HepG2 (cell line): ENCODE data around the gene RDH16. TPM values are rescaled to one million over a fixed set of nuclear protein-coding genes. Genes with fewer than 3 reads are reported as not detected.

Source experiments
- ATAC-seq: fragments of 200-7000 bp; cut with Tn5 transposase; 3 replicates; pipeline ENCODE4 v1.9.1; 2020; ENCODE audit warnings: mild to moderate bottlenecking, moderate library complexity
- BruUV-seq: library from RNA; stranded (reverse); fragments of 400-500 nt; replicated peaks from 2 replicates; lab custom pipeline; 2021; lab: Mats Ljungman, UMichigan
- CTCF ChIA-PET: fragments of 300-600 bp; formaldehyde crosslinking; extraction: SDS; loops from one replicate; lab custom pipeline; 2021; ENCODE audit warnings: low total read pairs, inconsistent platforms, low intra/inter-chr PET ratio; lab: Yijun Ruan, JAX
- POLR2A ChIA-PET: fragments of 350-600 bp; sonication (Branson Sonifier 250); formaldehyde crosslinking; loops from one replicate; lab custom pipeline; 2020; ENCODE audit warnings: antibody characterized with exemption, inconsistent platforms; lab: Yijun Ruan, JAX
- DNase-seq: peaks from one replicate; pipeline ENCODE4 v3.0.0-alpha.2; 2015; ENCODE audit warnings: low spot score
- FAIRE-seq: peaks from 3 replicates; lab custom pipeline; 2011; peaks lifted over from hg19 to GRCh38; lab: Jason Lieb, UNC
- H2AFZ ChIP-seq: one replicate; pipeline ENCODE4 v1.6.1; 2011; ENCODE audit warnings: low read length, inconsistent platforms
- H3K27ac ChIP-seq: fragments of 300-600 bp; 3 replicates; pipeline ENCODE4 v1.8.0; 2011; ENCODE audit warnings: mixed run types, mild to moderate bottlenecking, mixed read lengths, low read length, inconsistent platforms; ENCODE audit not compliant: insufficient read depth; ENCODE audit errors: extremely low read length
- H3K27me3 ChIP-seq, 2 experiments: fragments of 200-600 bp in 1 of 2; 2 replicates in 1 of 2; 3 replicates in 1 of 2; pipeline versions ENCODE4 v1.6.0 to v1.8.0; 2011; ENCODE audit warnings: low read length in 2 of 2, mild to moderate bottlenecking in 2 of 2, moderate library complexity in 2 of 2, inconsistent platforms in 1 of 2; ENCODE audit not compliant: insufficient read depth in 2 of 2, control insufficient read depth in 1 of 2
- H3K36me3 ChIP-seq, 2 experiments: fragments of 200-600 bp in 1 of 2; replicated peaks in 1 of 2; 2 replicates in 1 of 2; 3 replicates in 1 of 2; pipeline versions ENCODE4 v1.5.1 to v1.8.0; 2011; ENCODE audit warnings: low read length in 2 of 2, inconsistent platforms in 1 of 2; ENCODE audit not compliant: insufficient read depth in 2 of 2, control insufficient read depth in 1 of 2
- H3K4me1 ChIP-seq: 2 replicates; pipeline ENCODE4 v1.5.1; 2012; ENCODE audit warnings: low read length, inconsistent platforms; ENCODE audit not compliant: insufficient read depth
- H3K4me2 ChIP-seq: 2 replicates; pipeline ENCODE4 v1.6.0; 2011; ENCODE audit warnings: low read depth, low read length, inconsistent platforms
- H3K4me3 ChIP-seq, 3 experiments: fragments of 200-600 bp in 1 of 3; sonication (generic), shearing (Covaris generic) in 1 of 3; replicated peaks in 1 of 3; 2 replicates each; pipeline ENCODE4 v1.5.1; 2011 to 2016; ENCODE audit warnings: low read length in 3 of 3, inconsistent platforms in 2 of 3, low read depth in 2 of 3, mild to moderate bottlenecking in 2 of 3, control low read depth in 1 of 3, mixed read lengths in 1 of 3; ENCODE audit not compliant: insufficient read depth in 1 of 3
- H3K79me2 ChIP-seq: one replicate; pipeline ENCODE4 v1.6.1; 2011; ENCODE audit warnings: low read length, inconsistent platforms; ENCODE audit not compliant: insufficient read depth
- H3K9ac ChIP-seq: 2 replicates; pipeline ENCODE4 v1.6.0; 2011; ENCODE audit warnings: mild to moderate bottlenecking, low read depth, low read length, inconsistent platforms; ENCODE audit not compliant: insufficient read depth
- H3K9me3 ChIP-seq: 2 replicates; pipeline ENCODE4 v1.5.1; 2012; ENCODE audit warnings: mild to moderate bottlenecking, low read length
- H4K20me1 ChIP-seq: 2 replicates; pipeline ENCODE4 v1.6.0; 2011; ENCODE audit warnings: inconsistent platforms, mild to moderate bottlenecking, low read length, moderate library complexity; ENCODE audit not compliant: insufficient read depth
- ATF7 ChIP-seq, 2 experiments: fragments of 450-650 bp in 1 of 2; sonication (generic) in 1 of 2; formaldehyde crosslinking in 1 of 2; IDR thresholded peaks; 2 replicates each; pipeline versions ENCODE4 v1.4.0 to v1.6.1; 2016 to 2020; ENCODE audit warnings: antibody characterized with exemption in 1 of 2, mild to moderate bottlenecking in 1 of 2, missing genetic modification reagents in 1 of 2
- CREB1 ChIP-seq, 2 experiments: fragments of 450-650 bp in 1 of 2; IDR thresholded peaks; 2 replicates each; pipeline ENCODE4 v1.6.1; 2016 to 2017; ENCODE audit warnings: control low read depth in 1 of 2, mild to moderate bottlenecking in 1 of 2, missing compliant biosample characterization in 1 of 2, missing genetic modification characterization in 1 of 2
- WGBS: methylation state at CpG from one replicate; pipeline ENCODE4 v1.1.6; 2017; ENCODE audit warnings: low lambda C conversion rate; 5-methylcytosine and 5-hydroxymethylcytosine counted together
- in situ Hi-C: cut with HindIII; loops from 2 replicates; pipeline ENCODE4 v1.10.0; 2017; ENCODE audit warnings: low pct_unique_long_range_greater_than_20kb; ENCODE audit not compliant: extremely low pct_ligation_motif_present
- intact Hi-C: fragments of 100-400 bp; cut with micrococcal nuclease; formaldehyde crosslinking; loops from one replicate; pipeline ENCODE4 v1.10.0; 2022; ENCODE audit not compliant: unreplicated experiment
- polyA plus RNA-seq, 8 experiments: library from polyadenylated mRNA; depleted of rRNA in 3 of 8; stranded (reverse) in 7 of 8; unstranded in 1 of 8; fragments of >200 nt; fragmentation: Illumina TruSeq in 4 of 8; extraction: Trizol in 4 of 8; gene quantifications; 2 replicates each; pipeline versions ENCODE4 v1.2.1 to v1.2.3, GENCODE V29; 2011 to 2016; ENCODE audit warnings: low read depth in 4 of 8, missing spikeins in 1 of 8, mixed read lengths in 1 of 8; ENCODE audit not compliant: insufficient read depth in 1 of 8
- total RNA-seq, 5 experiments: library from RNA; depleted of rRNA; stranded (reverse); fragments of >200 nt; fragmentation: Illumina TruSeq; extraction: Trizol; gene quantifications; 2 replicates each; pipeline ENCODE4 v1.2.3, GENCODE V29; 2016; ENCODE audit warnings: low read depth in 1 of 5
- TF ChIP-seq, protein P1 (sequence below): sonication (generic); formaldehyde crosslinking; IDR thresholded peaks from 2 replicates; pipeline ENCODE4 v1.5.1; 2020; ENCODE audit warnings: mild to moderate bottlenecking, missing genetic modification reagents, moderate library complexity
- TF ChIP-seq, protein P2 (sequence below): sonication (generic); formaldehyde crosslinking; IDR thresholded peaks from 2 replicates; pipeline ENCODE4 v1.4.0; 2020; ENCODE audit warnings: mild to moderate bottlenecking, missing genetic modification reagents, borderline replicate concordance

Gene RDH16
- total and polyA plus RNA-seq, 2 of the 13 experiments (the other 11 are each of a cell fraction or from before 2014, with no cell fraction given) = 0.05 to 0.13 TPM

DNA sequence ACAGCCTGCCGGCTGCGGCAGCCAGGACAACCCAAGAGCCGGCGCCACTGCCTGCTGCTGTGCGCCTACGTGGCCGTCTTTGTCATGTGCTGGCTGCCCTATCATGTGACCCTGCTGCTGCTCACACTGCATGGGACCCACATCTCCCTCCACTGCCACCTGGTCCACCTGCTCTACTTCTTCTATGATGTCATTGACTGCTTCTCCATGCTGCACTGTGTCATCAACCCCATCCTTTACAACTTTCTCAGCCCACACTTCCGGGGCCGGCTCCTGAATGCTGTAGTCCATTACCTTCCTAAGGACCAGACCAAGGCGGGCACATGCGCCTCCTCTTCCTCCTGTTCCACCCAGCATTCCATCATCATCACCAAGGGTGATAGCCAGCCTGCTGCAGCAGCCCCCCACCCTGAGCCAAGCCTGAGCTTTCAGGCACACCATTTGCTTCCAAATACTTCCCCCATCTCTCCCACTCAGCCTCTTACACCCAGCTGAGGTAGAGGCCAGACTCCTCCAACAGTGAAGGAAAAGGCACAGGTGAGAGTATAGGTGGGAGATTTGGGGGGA, 38.6 kb upstream of the RDH16 start:
- BruUV-seq = no TSS peak
- H3K36me3 ChIP-seq = peaks cover 2 to 5% of the 10 kb centered on the region in 2 experiments; a peak in 2 of 5 replicates
- ATAC-seq = no peak
- H4K20me1 ChIP-seq = peaks cover under 1% of the 10 kb centered on the region; the same call in 1 of the 2 replicates
- in situ Hi-C loops = no loop called here
- no peak for FAIRE-seq
- CTCF ChIA-PET = no interaction called here
- TF ChIP-seq, protein P1, sequence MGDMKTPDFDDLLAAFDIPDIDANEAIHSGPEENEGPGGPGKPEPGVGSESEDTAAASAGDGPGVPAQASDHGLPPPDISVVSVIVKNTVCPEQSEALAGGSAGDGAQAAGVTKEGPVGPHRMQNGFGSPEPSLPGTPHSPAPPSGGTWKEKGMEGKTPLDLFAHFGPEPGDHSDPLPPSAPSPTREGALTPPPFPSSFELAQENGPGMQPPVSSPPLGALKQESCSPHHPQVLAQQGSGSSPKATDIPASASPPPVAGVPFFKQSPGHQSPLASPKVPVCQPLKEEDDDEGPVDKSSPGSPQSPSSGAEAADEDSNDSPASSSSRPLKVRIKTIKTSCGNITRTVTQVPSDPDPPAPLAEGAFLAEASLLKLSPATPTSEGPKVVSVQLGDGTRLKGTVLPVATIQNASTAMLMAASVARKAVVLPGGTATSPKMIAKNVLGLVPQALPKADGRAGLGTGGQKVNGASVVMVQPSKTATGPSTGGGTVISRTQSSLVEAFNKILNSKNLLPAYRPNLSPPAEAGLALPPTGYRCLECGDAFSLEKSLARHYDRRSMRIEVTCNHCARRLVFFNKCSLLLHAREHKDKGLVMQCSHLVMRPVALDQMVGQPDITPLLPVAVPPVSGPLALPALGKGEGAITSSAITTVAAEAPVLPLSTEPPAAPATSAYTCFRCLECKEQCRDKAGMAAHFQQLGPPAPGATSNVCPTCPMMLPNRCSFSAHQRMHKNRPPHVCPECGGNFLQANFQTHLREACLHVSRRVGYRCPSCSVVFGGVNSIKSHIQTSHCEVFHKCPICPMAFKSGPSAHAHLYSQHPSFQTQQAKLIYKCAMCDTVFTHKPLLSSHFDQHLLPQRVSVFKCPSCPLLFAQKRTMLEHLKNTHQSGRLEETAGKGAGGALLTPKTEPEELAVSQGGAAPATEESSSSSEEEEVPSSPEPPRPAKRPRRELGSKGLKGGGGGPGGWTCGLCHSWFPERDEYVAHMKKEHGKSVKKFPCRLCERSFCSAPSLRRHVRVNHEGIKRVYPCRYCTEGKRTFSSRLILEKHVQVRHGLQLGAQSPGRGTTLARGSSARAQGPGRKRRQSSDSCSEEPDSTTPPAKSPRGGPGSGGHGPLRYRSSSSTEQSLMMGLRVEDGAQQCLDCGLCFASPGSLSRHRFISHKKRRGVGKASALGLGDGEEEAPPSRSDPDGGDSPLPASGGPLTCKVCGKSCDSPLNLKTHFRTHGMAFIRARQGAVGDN (CRISPR knock-in tag) = 0 out of 2 replicates have a peak, but pooled peaks have one; percentile 1
- peak; percentile 66 for TF ChIP-seq ATF7 (IDR thresholded peaks at IDR 0.05)
- TF ChIP-seq ATF7 (CRISPR knock-in tag; IDR thresholded peaks at IDR 0.05) = no peak
- TF ChIP-seq, protein P2, sequence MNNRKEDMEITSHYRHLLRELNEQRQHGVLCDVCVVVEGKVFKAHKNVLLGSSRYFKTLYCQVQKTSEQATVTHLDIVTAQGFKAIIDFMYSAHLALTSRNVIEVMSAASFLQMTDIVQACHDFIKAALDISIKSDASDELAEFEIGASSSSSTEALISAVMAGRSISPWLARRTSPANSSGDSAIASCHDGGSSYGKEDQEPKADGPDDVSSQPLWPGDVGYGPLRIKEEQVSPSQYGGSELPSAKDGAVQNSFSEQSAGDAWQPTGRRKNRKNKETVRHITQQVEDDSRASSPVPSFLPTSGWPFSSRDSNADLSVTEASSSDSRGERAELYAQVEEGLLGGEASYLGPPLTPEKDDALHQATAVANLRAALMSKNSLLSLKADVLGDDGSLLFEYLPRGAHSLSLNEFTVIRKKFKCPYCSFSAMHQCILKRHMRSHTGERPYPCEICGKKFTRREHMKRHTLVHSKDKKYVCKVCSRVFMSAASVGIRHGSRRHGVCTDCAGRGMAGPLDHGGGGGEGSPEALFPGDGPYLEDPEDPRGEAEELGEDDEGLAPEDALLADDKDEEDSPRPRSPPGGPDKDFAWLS (CRISPR knock-in tag) = no peak
- TF ChIP-seq CREB1 (IDR thresholded peaks at IDR 0.05) = peak; percentile 72
- TF ChIP-seq CREB1 (CRISPR knock-in tag; IDR thresholded peaks at IDR 0.05) = no peak
- TF ChIP-seq, all 625 proteins: peak for 3
- Histone ChIP-seq H3K9me3 (no peaks in the 10 kb centered on the region), H3K27me3 (no peaks in the 10 kb centered on the region; a peak in 1 of 5 replicates), H3K4me3 (no peak overlapping the region), H3K79me2 (no peaks in the 10 kb centered on the region), H3K4me1 (peaks cover 14% of the 10 kb centered on the region; the same call in 1 of the 2 replicates), H2AFZ (no peak overlapping the region), H3K9ac (no peak overlapping the region), H3K27ac (no peak overlapping the region), H3K4me2 (no peak overlapping the region)
- no peak for DNase-seq
- POLR2A ChIA-PET = no interaction called here
- WGBS = 89% methylated on average over 7 of the region's 11 CpGs
- intact Hi-C loops = no loop called here
